Uterus (tissue), 2 donors: ENCODE data around the gene STK32C.

Experiments used
- POLR2A ChIP-seq, 2 donors: fragments of 450-650 bp; IDR thresholded peaks; one replicate each; pipeline ENCODE4 v1.6.1; 2016; ENCODE audit warnings: antibody characterized with exemption in 2 of 2, mild to moderate bottlenecking in 1 of 2, moderate library complexity in 1 of 2
- TF ChIP-seq, protein P1 (sequence below), 4 experiments: fragments of 200-600 bp in 2 of 4; fragments of 450-650 bp in 2 of 4; sonication (generic) in 2 of 4; IDR thresholded peaks; one replicate each; pipeline ENCODE4 v1.5.1; 2016 to 2019; ENCODE audit warnings: antibody characterized with exemption in 4 of 4, mild to moderate bottlenecking in 2 of 4, moderate library complexity in 1 of 4

DNA sequence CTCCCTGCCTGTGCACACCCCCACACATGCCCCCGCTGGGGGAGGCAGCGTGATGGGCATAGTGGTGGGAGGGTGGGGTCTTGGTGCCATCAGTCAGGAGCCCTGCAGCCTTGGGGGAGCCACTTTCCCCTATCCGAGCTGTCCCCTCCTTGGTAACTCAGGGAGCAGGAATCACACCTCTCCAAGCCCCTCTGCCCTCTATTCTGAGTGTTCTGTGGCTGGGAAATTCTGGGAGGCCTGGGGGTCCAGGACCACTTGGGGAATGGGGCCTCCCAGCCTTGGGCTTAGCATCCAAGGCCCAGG lies 109.7 kb downstream of the STK32C start:
- no peak for TF ChIP-seq POLR2A (IDR thresholded peaks at IDR 0.05)
- TF ChIP-seq, protein P1, sequence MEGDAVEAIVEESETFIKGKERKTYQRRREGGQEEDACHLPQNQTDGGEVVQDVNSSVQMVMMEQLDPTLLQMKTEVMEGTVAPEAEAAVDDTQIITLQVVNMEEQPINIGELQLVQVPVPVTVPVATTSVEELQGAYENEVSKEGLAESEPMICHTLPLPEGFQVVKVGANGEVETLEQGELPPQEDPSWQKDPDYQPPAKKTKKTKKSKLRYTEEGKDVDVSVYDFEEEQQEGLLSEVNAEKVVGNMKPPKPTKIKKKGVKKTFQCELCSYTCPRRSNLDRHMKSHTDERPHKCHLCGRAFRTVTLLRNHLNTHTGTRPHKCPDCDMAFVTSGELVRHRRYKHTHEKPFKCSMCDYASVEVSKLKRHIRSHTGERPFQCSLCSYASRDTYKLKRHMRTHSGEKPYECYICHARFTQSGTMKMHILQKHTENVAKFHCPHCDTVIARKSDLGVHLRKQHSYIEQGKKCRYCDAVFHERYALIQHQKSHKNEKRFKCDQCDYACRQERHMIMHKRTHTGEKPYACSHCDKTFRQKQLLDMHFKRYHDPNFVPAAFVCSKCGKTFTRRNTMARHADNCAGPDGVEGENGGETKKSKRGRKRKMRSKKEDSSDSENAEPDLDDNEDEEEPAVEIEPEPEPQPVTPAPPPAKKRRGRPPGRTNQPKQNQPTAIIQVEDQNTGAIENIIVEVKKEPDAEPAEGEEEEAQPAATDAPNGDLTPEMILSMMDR (IDR thresholded peaks at IDR 0.05), result no peak
